ENCODE data around the gene PEX6.
"Not testable (repeated sequence)": the region's sequence is repeated elsewhere in the genome, so short reads cannot be mapped to it uniquely, and the experiment has no call there.

The PEX6 gene

DNA sequence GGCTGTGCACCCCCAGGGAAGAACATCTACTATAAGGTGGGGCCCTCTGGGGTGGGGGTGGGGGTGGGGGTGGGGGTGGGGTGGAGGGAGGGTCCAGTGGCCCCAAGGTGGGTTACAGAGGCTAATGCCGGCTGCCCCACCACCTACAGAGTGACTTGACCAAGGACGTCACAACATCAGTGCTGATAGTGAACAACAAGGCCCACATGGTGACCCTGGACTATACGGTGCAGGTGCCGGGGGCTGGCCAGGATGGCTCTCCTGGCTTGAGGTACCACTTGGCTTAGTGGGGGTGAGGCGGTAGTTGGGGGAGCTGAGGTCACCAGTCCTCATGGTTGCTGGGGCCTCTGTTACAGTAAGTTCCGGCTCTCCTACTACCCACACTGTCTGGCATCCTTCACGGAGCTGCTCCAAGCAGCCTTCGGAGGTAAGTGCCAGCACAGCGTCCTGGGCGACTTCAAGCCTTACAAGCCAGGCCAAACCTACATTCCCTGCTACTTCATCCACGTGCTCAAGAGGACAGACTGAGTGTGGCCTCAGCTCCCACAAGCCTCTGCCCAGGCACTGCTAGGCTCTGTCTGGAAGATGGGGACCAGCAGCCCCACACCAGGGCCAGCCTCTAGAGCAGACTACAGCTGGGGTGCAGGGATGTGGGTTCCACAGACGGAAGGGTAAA is 15.7 kb downstream of the PEX6 start:
- FAIRE-seq, result no peak

DNA sequence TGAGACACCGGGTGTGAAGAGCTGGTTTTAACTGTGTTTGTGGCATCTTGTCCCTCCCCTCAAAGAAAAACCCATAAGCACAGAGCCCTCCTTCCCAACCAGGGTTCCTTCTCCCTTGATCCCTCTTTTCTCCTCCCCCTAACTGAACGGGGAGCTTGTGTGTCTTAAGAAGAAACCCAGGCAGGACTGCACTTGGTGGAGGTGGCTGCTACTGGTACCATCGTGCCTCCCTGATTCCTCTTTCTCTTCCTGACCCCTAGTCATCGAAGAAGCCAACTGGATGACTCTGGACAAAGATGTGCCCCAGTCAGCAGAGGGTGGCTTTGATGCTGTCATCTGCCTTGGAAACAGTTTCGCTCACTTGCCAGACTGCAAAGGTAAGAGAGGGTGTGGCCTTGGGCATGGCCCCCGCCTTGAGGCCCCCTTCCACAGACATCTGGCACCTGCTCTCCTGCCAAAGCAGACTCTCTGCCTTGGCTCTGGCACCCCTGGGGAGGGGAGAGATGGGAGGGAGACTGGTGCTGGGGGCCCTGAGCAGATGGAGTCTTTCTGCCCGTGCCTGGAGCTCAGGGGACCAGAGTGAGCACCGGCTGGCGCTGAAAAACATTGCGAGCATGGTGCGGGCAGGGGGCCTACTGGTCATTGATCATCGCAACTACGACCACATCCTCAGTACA is 16.3 kb downstream of the PEX6 start:
- FAIRE-seq, result no peak

DNA sequence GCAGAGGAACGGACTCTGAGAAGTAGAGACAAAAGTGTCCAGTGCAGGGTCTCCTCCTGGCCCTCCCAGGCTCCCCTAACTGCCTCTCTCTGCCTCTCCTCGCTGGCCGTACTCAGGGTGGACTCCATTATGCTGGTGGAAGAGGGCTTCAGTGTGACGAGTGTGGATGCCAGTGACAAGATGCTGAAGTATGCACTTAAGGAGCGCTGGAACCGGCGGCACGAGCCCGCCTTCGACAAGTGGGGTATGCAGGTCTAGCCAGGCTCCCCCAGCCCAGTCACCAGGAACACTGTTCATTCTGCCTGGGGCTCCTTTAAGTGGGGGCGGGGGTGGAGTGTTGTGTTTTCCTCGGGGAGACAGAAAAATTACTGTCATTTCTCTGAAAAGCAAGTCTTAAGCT is 16.9 kb downstream of the PEX6 start:
- FAIRE-seq, result no peak

DNA sequence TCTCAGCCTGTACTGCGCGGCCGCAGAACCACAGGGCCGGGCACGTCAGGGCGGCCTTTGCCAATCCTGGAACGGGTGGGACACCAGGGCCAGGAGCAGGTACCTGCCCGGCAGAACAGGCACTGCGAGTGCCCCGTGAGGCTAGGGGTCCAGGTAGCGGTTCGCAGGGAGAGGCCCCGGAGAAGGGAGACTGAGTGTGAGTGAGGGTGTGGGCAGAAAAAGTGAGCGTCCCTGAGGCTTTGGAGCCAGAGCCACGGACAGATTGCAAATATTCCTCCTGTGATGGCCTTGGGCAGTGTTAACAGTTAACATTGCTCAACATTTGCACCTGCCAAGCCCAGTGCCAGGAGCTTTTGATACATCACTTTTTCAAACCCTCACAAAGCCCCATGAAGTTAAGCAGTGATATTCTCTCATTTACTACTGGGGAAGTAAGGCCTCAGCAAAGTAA is 17.9 kb downstream of the PEX6 start:
- no peak for FAIRE-seq

DNA sequence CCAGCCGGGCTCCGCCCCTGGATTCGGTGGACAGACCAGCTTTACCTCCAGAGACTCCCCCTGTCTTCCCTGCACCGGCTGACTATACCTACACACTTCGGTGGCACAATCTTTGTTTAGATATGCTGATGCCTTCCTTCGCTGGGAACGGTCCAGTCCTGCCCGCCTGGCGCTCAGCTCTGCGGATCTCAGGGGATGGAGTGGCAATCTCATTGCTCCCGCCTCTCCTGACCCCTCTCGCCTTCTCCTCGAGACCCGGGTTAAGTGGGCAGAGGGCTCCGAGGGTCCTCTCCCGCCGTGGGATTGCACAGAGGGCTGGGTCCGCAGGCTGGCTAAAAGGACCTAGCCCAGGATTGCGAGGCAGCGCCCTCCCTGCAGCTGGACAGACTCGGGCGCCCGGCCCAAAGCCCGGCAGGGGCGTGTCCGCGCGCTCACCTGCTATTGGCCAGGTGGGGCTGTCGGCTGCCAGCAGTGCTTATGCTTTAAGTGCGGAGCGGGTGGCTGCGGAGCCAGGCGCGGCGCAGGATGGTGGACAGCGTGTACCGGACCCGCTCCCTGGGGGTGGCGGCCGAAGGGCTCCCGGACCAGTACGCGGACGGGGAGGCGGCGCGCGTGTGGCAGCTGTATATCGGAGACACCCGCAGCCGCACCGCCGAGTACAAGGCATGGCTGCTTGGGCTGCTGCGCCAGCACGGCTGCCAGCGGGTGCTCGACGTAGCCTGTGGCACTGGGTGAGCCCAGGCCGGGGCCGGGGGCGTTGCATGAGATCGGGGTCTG is 18.6 kb downstream of the PEX6 start, which contains the start of gene GNMT:
GNMT (plus strand) TSS at position 512 of the 777 bp plus-strand sequence; CDS start at position 526, 14 bp downstream.
- FAIRE-seq, result no peak

DNA sequence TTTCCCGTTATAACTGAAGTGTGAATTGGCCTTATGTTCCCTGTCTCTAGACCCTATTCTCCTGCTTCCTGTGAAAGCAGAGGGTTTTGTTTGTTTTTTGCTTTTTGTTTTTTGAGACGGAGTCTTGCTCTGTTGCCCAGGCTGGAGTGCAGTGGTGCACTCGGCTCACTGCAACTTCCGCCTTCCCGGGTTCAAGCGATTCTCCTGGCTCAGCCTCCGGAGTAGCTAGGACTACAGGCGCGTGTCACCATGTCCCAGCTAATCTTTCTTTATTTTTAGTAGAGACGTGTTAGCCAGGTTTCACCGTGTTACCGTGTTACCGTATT is 19.1 kb downstream of the PEX6 start:
- FAIRE-seq, result no peak

DNA sequence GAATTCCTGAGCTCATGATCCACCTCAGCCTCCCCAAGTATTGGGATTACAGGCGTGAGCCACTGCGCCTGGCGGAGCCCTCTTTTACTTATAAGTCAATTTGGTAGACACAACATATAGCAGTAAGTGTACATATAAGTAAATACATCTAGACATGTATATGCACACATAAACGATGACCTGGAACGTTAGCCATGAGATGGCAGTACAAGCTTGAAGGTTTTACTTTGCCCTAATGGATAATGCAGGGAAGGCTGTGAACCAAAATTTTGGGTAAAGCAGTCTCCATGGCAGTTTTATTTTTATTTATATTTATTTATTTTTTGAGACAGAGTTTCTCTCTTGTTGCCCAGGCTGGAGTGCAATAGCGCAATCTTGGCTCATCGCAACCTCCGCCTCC is 20.9 kb downstream of the PEX6 start:
- no peak for FAIRE-seq

DNA sequence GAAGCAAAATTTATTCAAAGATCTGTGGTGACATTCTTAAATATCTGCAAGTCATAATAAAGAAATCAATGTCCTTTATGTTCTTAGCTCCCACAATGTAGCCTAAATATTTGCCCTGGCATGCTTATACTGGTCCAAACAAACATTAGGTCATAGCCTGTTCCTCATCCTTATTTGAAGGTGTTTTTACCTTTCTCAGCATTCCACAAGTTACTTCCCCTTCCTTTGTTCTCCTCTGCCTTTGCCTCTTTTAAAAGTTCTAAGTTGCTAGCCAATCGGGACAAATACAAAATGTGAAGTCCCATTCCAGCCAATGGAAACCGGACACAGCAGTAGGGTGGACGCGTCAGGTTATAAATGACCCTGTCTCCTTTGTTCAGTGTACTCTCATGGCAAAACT is 24.6 kb downstream of the PEX6 start:
- FAIRE-seq, result not testable (repeated sequence)

DNA sequence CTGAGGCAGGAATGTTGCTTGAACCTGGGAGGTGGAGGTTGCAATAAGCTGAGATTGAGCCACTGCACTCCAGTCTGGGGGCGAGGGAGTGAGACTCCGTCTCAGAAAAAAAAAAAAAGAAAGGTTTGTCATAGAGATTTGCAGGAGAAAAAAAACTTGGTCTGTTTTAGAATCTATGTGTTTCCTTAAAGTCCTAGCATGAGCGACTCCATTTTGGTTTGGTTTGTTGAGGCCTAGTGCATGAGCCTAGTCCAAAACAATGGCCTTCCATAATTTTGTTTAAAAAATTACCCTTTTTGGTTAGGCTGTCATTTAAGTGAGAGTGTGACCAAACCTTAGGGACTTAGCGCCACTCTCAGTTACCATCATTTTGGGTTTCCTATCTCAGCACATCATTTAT is 26.6 kb downstream of the PEX6 start:
- no peak for FAIRE-seq

DNA sequence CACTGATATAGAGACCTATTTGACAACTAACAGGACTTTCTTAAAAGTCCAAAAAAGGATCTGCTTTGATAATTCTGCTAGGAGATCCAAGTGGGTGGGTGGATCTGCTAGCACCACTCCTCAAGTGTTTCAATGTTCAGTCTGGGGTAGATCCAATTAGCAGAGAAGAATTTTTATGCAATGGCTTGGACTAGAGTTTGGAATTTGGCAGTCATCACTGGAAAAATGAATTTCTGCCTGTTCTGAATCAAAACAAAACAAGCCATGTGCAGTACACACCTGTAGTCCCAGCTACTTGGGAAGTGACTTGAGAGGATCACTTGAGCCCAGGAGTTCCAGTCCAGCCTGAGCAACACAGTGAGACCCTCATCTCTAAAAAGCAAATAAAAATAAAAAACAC is 31.0 kb downstream of the PEX6 start:
- no peak for FAIRE-seq

DNA sequence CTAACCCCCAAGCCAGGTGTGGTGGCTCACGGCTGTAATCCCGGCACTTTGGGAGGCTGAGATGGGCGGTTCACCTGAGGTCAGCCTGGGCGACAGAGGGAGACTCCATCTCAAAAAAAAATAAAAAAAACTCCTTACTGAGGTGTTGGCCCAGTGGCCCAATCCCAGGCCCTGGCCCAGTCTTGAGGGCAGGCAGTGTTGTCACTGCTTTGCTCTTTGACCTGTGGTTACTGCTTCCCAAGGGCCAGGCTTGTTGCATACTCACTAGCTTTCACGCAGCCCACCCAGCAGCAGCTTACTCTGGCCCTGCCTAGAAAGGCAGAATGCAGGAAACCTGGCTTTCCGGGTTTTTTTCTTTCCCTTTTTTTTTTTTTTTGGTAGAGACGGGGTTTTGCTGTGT is 36.5 kb downstream of the PEX6 start:
- FAIRE-seq, result no peak

DNA sequence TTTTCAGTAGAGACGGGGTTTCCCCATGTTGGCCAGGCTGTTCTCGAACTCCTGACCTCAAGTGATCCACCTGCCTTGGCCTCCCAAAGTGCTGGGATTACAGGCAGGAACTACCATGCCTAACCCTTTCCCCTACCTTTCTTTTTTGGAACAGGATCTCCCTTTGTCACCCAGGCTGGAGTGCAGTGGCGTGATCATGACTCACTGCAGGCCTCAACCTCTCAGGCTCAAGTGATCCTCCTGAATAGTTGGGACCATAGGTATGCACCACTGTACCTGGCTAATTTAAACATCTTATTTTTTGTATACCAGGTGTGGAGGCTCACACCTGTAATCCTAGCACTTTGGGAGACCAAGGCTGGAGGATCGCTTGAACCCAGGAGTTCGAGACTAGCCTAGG is 37.6 kb downstream of the PEX6 start:
- FAIRE-seq, result not testable (repeated sequence)

DNA sequence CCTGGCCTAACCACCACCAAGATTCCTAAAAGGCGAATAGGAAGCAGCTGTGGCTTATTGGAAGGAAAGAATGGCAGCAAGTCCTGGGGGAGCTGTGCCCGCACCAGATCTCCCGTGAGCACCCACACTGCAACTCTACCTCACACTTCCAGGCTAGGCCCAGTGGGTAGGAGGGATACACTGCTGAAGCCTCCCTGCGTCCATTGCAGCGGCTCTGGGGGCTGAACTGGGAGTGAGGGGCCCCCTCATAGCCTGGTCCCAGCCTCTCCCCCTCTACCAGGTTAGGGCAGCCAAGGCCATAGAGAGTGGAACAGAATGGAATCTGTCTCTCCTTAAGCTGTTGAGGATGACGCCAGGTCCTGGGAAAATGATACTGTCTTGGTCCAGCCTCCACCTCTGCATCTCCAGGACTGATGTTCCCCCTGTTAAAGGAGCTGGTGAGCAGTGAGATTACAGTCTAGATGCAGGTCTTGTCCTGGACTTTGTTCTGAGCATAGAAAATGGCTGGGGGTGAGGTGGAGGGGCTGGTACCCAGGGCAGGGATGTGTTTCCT is 38.4 kb downstream of the PEX6 start:
- no peak for FAIRE-seq

DNA sequence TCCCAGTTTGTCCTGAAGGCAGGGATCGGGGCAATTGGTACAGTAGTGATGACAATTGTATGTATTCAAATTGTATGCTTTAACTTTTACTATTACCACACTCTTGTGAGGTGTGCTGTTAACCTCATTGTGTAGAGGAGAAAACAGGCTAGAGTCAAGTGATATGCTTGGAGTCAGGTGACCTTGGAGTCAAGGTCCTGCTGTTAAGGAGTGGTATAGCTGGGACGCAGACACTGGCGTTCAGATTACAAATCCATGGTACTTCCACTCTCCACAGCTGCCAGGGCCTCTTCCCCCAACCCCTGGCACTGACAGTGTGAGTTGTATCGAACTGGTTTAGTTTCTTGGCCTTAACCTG is 39.2 kb downstream of the PEX6 start:
- FAIRE-seq, result no peak

DNA sequence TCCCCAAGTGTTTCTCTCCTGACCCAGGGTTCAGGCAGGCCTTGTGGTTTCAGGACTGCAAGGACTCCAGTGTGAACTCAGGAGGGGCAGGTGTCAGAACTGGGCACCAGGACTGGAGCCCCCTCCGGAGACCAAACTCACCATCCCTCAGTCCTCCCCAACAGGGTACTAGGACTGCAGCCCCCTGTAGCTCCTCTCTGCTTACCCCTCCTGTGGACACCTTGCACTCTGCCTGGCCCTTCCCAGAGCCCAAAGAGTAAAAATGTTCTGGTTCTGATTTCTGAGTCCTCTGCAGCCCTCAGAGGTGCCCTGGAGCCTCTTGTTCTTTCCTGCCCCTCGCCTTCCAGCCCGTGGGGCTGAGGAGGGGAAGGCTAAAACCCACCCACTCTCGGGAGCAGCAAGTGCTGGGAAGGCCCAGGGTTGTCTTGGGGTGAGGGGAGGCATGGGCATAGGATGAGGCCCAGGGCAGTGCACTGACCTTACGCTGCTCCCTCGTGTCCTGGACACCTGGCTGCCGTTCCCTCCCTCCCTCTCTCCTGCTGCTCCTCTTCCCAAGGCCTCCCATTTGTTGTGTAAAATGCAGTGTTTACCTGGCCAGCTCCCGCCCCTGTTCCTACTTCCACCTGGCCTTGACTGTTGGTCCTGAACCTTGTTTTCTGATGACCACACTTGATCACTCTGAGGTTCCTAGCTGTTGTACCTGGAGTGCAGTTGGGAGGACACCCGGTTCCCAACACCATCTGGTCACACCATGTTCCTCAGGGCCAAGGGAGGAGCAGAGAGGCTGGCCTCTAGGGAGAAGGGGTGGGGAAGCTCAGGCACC is 39.8 kb downstream of the PEX6 start:
- FAIRE-seq, result no peak

DNA sequence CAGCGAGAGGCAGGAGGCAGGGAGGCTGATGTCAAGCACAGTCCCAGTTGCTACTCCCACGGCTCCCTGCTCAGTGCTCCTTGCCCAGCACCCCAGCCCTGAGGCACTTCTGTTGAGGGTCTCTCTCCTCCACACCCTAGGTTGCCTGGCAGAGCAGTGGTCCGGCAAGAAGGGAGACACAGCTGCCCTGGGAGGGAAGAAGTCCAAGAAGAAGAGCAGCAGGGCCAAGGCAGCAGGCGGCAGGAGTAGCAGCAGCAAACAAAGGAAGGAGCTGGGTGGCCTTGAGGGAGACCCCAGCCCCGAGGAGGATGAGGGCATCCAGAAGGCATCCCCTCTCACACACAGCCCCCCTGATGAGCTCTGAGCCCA is 40.6 kb downstream of the PEX6 start:
- no peak for FAIRE-seq

DNA sequence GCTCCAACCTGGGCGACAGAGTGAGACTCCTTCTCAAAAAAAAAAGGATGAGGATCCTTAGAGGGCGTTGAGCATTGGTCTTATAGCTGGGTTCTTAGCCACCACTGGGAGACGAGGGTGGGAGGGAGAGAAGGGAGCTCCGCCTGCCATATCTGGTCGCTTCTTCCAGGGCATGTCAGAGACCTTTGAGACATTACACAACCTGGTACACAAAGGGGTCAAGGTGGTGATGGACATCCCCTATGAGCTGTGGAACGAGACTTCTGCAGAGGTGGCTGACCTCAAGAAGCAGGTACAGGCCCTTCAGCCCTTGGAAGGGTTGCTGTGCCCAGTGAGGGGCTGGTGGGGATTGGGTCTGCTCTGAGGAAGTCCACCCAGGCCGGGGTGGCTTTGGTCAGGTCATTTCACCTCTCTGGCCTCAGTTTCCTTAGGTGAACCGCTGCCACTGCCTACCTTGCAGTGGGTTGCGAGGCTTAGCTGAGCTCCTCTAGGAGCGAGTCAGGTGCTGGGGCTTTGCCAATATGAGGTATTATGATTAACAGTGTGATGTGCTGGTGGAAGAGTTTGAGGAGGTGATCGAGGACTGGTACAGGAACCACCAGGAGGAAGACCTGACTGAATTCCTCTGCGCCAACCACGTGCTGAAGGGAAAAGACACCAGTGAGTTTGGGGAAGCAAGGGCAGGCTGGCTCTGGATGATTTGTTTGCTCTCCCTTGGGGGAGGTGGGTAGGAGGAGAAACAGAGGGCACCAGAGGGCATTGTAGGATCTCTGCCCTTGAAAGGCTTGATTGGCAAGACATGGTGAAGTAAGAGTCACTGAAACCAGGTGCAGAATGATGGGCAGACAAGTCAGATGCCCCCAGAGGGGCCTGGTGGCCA is 41.2 kb downstream of the PEX6 start:
- FAIRE-seq, result no peak

DNA sequence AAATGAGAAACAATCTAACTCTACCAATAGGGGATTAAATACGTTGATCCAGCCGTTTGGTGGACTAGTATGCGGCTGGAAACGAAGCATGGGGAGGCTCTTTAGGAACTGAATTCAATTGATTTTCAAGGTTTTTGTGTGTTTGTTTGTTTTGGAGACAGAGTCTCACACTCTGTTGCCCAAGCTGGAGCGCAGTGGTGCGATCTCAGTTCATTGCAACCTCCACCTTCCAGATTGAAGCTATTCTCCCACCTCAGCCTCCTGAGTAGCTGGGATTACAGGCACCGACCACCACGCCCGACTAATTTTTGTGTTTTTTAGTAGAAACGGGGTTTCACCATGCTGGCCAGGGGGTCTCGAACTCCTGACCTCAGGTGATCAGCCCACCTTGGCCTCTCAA is 42.6 kb downstream of the PEX6 start:
- FAIRE-seq, result no peak

DNA sequence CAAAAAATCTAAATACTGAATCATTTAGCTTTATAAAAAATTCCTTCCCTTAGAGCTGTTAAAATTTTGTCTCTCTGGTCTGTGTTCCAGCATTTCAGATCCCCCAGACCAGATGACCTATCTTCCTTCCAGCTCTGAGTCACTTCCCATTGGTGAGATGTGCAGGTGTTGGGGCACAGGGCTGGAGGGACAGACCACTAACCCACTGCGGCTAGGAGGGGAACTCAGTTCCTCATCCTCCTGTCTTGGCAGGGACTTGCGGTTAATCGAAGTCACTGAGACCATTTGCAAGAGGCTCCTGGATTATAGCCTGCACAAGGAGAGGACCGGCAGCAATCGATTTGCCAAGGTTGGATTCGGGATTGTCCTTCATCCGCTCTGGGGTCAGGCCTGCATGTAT is 43.7 kb downstream of the PEX6 start:
- no peak for FAIRE-seq

DNA sequence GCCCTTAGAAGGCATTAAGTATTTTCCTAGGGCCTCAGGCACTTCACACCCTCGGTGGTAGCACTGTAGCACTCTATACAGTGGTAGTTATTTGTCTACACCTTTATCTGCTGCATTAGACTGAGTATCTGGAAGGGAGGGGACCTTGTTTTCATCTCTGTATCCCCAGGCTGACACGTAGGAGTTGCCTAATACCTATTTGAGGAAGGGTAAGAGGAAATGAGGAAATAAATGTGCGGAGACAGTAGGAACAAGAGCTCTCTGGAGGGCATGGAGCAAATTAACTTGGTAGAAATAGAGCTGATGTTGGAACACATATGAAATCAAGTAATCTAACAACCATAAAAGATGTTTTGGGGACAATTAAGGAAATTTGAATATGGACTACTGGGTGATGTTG is 45.8 kb downstream of the PEX6 start:
- FAIRE-seq, result no peak

DNA sequence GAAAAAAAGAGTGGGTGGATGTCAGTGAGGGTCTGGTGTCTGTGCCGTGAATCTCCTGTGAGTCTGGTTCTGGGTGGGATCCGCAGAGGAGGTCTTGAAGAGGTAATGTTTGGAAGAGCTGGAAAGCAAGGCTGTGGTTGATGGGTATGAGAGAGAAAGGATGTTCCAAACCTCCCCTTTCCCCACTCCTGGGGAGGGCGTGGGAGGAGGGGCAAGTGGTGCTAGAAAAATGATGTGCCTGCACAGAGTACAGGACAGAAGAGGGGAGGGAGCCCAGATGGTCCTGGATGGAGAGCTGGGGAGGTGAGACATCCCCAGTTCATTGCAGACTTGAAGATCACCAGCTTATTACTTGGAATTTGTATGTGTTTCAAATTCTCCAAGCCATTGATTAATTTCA is 46.6 kb downstream of the PEX6 start:
- no peak for FAIRE-seq

DNA sequence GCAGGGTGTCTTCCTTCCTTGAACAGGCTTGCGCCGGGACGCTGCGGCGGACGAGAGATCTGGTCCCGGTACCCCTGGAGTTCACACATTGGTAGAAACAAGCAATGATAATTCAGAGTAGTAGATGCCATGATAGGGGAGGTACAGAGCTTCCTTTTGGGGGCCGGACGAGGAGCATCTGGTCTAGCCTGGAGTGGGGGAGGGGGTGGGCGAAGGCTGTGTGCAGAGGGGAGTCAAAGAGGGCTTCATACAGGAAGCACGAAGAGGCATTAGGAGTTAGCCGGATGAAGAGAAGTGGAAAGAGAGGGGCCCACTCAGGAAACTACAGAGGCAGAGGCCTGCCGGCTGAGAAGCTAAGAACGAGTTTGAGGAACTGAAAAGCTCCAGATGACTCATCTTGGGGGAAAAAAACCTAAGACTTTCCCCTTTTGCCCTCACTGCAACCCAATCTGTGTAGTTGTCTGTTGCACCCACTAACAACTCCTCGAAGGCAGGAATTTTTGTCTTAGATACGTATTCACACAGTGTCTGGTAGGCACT is 49.1 kb downstream of the PEX6 start:
- FAIRE-seq, result no peak

Data from endometrium (tissue), 2 donors.